Body of pancreas (tissue), 4 donors: ENCODE measurements around the gene STK11IP.

ENCODE experiments used
- CTCF ChIP-seq, 7 experiments: fragments of 450-650 bp in 4 of 7; fragments of 200-600 bp in 3 of 7; sonication (generic) in 3 of 7; IDR thresholded peaks; one replicate each; pipeline ENCODE4 v1.5.1; 2016 to 2019; ENCODE audit warnings: antibody characterized with exemption in 7 of 7
- POLR2A ChIP-seq, 3 donors: fragments of 450-650 bp; IDR thresholded peaks; one replicate each; pipeline ENCODE4 v1.6.1; 2016; ENCODE audit warnings: antibody characterized with exemption in 3 of 3, mild to moderate bottlenecking in 2 of 3

GRCh38 chr2:219620546-219620945 is 22.9 kb downstream of the STK11IP start:
- TF ChIP-seq POLR2A (IDR thresholded peaks at IDR 0.05) (no peak), CTCF (IDR thresholded peaks at IDR 0.05) (no peak)
